ENCODE data around the gene ABHD12B.
"Not testable (repeated sequence)": the region's sequence is repeated elsewhere in the genome, so short reads cannot be mapped to it uniquely, and the experiment has no call there.

The ABHD12B gene

DNA sequence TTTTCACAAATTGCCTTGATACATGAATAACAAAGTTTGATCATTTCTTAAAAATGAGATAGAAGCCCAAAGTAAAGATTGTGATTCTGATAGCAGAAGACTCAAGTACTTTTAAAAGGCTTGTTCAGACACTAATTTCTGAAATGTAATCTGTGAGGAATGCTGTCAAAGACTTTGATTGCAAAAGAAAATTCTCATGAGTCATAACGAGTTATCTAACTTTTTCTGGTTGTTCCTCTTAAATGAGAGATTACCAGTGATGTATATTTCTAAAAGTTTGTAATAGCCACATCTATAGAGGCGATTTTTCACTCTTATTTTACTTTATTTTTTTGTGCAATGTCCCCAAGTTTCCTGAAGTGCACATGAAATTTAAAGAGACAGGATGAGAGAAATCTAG is 65.5 kb downstream of the ABHD12B start:
- no peak for DNase-seq

DNA sequence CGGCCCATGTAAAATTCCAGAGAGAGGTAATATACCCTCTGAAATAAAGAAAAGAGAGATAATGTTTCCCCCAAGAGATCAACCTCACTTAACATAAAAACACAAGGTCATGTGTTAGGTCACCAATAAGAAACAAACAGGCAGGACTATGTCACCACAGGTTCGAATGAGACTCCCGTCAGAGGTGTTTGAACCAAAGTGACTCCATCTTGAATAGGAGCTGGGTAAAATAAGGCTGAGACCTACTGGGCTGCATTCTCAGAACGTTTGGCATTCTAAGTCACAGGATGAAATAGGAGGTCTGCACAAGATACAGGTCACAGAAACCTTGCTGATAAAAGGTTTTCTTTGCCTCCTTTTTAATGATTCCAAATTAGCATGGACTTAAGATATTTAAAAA is 65.9 kb downstream of the ABHD12B start:
- no peak for DNase-seq

GRCh38 chr14:50941151-50941550 is 69.3 kb downstream of the ABHD12B start:
- no peak for DNase-seq

- not testable (repeated sequence) for DNase-seq
Measured at GRCh38 chr14:50941638-50942037, 69.8 kb downstream of the ABHD12B start.

GRCh38 chr14:50943261-50943942 is 71.5 kb downstream of the ABHD12B start:
- DNase-seq = no peak

DNA sequence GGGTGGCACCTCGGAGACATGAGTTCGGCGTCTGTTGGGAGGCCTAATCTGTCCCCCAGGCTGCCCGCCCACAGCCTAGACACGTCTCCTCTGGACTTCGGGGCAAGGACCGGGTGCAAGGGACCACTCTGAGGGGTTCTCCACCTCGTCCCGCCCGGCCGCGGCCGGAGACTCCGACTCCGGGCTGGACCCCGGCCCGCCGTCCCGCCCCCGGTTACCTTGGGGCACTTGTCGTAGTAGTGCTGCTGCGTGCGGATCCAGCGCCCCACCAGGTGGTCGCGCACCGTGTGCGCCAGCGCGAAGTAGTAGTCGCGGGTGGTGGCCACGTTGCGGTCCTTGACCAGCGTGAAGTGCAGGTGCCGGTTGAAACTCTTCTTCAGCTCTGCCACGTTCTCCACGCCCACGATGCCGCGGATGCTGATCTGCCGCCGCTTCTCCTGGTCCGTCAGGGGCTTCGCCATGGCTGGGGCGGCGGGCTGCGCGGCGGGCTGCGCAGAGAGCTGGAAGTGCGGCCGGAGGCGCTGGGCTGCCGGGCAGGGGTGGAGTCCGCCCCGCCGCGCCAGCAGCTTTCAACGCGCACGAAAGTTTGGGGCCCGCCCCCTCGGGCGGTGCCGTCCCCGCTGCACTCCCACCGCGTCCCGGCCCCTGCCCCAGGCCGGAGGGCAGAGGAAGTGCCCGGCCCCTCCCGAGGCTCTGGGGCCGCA is 72.2 kb downstream of the ABHD12B start, which contains the start of gene PYGL:
Gene PYGL, minus strand, starts transcription at position 541 of the 704 bp plus-strand sequence. Its CDS starts 80 bp downstream, at position 461.
- DNase-seq = peak; percentile 62

DNA sequence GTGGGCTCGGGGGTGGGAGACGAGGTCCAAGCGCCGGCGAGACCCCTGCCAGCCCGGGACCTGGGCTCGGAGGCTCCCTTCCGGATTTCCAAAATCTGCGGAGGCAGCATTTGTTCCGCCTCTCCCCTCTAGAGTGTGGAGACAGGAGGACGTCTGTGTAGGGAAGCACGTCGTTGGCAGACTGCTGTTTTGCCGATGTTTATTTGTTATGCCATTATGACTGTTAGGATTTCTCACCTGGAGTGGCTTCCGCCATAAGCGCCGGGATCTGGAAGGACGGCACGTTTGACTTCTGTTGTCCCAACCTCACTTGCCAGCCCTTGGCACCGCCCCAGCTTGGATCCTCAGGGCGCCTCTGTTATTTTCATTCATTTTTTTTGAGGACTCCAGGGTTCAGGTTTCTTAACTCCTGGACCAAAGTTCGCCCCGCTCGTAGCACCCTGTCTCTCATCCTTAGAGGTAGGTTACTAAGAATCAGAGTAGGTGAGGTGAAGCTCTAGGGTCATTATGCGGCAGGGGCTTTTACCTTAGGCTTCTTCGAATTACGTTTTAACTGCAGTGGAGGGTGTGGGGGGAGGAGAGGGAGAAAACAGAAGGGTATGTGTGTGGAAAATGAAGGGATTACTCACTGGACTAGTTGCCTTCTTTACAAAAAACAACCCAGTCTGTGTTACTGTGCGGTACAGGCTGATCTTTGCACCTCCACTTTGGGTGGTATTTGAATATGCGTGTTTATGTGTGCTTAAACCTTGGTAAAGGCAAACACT is 73.0 kb downstream of the ABHD12B start:
- peak; percentile 52 for DNase-seq

GRCh38 chr14:50946234-50946935 is 74.5 kb downstream of the ABHD12B start:
- no peak for DNase-seq

- no peak for DNase-seq
Measured at GRCh38 chr14:50947446-50947845, 75.6 kb downstream of the ABHD12B start.

- no peak for DNase-seq
Measured at GRCh38 chr14:50948205-50948604, 76.4 kb downstream of the ABHD12B start.

DNA sequence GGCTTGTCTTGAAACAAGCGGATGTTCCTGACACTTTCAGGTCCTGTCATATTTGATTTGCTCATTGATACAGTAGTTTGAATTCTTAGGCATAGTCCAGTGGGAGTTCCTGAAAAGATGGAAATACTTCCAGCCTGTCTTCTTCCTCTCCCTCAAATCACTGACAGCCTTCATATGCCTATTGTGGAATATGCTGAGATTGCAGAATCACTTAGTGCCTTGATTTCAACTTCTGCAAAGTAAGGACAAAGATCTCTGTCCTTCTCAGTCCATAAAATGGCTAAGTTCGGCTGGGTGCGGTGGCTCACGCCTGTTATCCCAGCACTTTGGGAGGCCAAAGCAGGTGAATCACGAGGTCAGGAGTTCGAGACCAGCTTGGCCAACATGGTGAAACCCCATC is 79.2 kb downstream of the ABHD12B start:
- no peak for DNase-seq

- no peak for DNase-seq
Measured at GRCh38 chr14:50953502-50953901, 81.6 kb downstream of the ABHD12B start.

All from NCI-H146 (cell line).